ENCODE results near the gene DCTN1. TPM values are rescaled to one million over a fixed set of nuclear protein-coding genes. Genes with fewer than 3 reads are reported as not detected.

The DCTN1 gene
- total and polyA plus RNA-seq, 4 donors: 69.9 to 142 (median 104) TPM

GRCh38 chr2:74417197-74417596, 37.1 kb upstream of the DCTN1 start:
- Histone ChIP-seq H3K27me3 (ENCODE audit: control insufficient read depth in 3 of 3, insufficient read depth in 3 of 3, low read length in 2 of 3) (no peaks in the 10 kb centered on the region), H3K4me1 (ENCODE audit: control insufficient read depth in 5 of 5, insufficient read depth in 5 of 5, low read length in 5 of 5) (peaks cover 0 to 24% (median 0%) of the 10 kb centered on the region in 5 donors)
- no peak for ATAC-seq (ENCODE audit: insufficient read depth, low FRiP score)

GRCh38 chr2:74416778-74417177, 36.7 kb upstream of the DCTN1 start:
- no peak overlapping the region for H3K4me3 ChIP-seq
- H3K27me3 ChIP-seq (ENCODE audit: control insufficient read depth in 3 of 3, insufficient read depth in 3 of 3, low read length in 2 of 3): no peaks in the 10 kb centered on the region
- 62 to 69% methylated on average over 3 of the region's 3 CpGs for WGBS, 2 donors
- TF ChIP-seq CTCF (IDR thresholded peaks at IDR 0.05; ENCODE audit: control extremely low read depth, extremely low read depth): no peak
- no peaks in the 10 kb centered on the region for H3K9me3 ChIP-seq (ENCODE audit: control insufficient read depth in 4 of 4, insufficient read depth in 3 of 4, low read length in 3 of 4)
- no peak for ATAC-seq (ENCODE audit: insufficient read depth, low FRiP score)
- no peak overlapping the region for H3K9ac ChIP-seq (ENCODE audit: insufficient read depth in 1 of 2, low read length in 2 of 2)
- H3K27ac ChIP-seq (ENCODE audit: low read depth in 1 of 2, low read length in 1 of 2): no peak overlapping the region
- H3K4me1 ChIP-seq (ENCODE audit: control insufficient read depth in 5 of 5, insufficient read depth in 5 of 5, low read length in 5 of 5): peaks cover 0 to 21% (median 0%) of the 10 kb centered on the region in 5 donors
- no peak for DNase-seq
- no peaks in the 10 kb centered on the region for H3K36me3 ChIP-seq (ENCODE audit: control insufficient read depth in 4 of 4, insufficient read depth in 4 of 4, low read length in 4 of 4)

More at GRCh38 chr2:74417197-74417596, 37.1 kb upstream of the DCTN1 start:
- Histone ChIP-seq H3K9ac (ENCODE audit: insufficient read depth in 1 of 2, low read length in 2 of 2) (no peak overlapping the region), H3K9me3 (ENCODE audit: control insufficient read depth in 4 of 4, insufficient read depth in 3 of 4, low read length in 3 of 4) (no peaks in the 10 kb centered on the region), H3K27ac (ENCODE audit: low read depth in 1 of 2, low read length in 1 of 2) (no peak overlapping the region), H3K36me3 (ENCODE audit: control insufficient read depth in 4 of 4, insufficient read depth in 4 of 4, low read length in 4 of 4) (no peaks in the 10 kb centered on the region), H3K4me3 (no peak overlapping the region)
- 84 to 86% methylated on average over 3 of the region's 3 CpGs for WGBS, 2 donors
- no peak for TF ChIP-seq CTCF (IDR thresholded peaks at IDR 0.05; ENCODE audit: control extremely low read depth, extremely low read depth)
- no peak for DNase-seq

GRCh38 chr2:74415762-74416395, 35.8 kb upstream of the DCTN1 start:
- Histone ChIP-seq H3K9me3 (ENCODE audit: control insufficient read depth in 4 of 4, insufficient read depth in 3 of 4, low read length in 3 of 4) (no peaks in the 10 kb centered on the region), H3K4me1 (ENCODE audit: control insufficient read depth in 5 of 5, insufficient read depth in 5 of 5, low read length in 5 of 5) (peaks cover 0 to 21% (median 0%) of the 10 kb centered on the region in 5 donors), H3K27ac (ENCODE audit: low read depth in 1 of 2, low read length in 1 of 2) (no peak overlapping the region), H3K36me3 (ENCODE audit: control insufficient read depth in 4 of 4, insufficient read depth in 4 of 4, low read length in 4 of 4) (no peaks in the 10 kb centered on the region), H3K4me3 (no peak overlapping the region), H3K27me3 (ENCODE audit: control insufficient read depth in 3 of 3, insufficient read depth in 3 of 3, low read length in 2 of 3) (no peaks in the 10 kb centered on the region), H3K9ac (ENCODE audit: insufficient read depth in 1 of 2, low read length in 2 of 2) (no peak overlapping the region)
- 56 to 65% methylated on average over 35 of the region's 35 CpGs for WGBS, 2 donors
- TF ChIP-seq CTCF (IDR thresholded peaks at IDR 0.05; ENCODE audit: control extremely low read depth, extremely low read depth): no peak
- ATAC-seq (ENCODE audit: insufficient read depth, low FRiP score) (no peak), DNase-seq (peak in 1 of 3 donors; percentile 31)

All from lung (tissue), 12 donors.